ENCODE data around the gene ZFP57. TPM values are rescaled to one million over a fixed set of nuclear protein-coding genes. Genes with fewer than 3 reads are reported as not detected.
"Not testable (repeated sequence)": the region's sequence is repeated elsewhere in the genome, so short reads cannot be mapped to it uniquely, and the experiment has no call there.

ZFP57 gene
- total RNA-seq, 2 donors from 2014 or later: not detected

GRCh38 chr6:29666826-29667130, 14.2 kb downstream of the ZFP57 start:
- no peaks in the 10 kb centered on the region for H3K36me3 ChIP-seq
- no peak overlapping the region for H3K27ac ChIP-seq
- DNase-seq: no peak
- no peaks in the 10 kb centered on the region for H3K4me1 ChIP-seq
- no peaks in the 10 kb centered on the region for H3K27me3 ChIP-seq
- no peaks in the 10 kb centered on the region for H3K9me3 ChIP-seq
- H3K4me3 ChIP-seq: no peak overlapping the region
- intact Hi-C loops (cut with DNase I): no loop called here
- no peak overlapping the region for H3K9ac ChIP-seq (ENCODE audit: low read depth in 2 of 2, low read length in 2 of 2)
- no peak for TF ChIP-seq CTCF (IDR thresholded peaks at IDR 0.05)

- Histone ChIP-seq H3K4me3 (no peak overlapping the region), H3K4me1 (no peaks in the 10 kb centered on the region), H3K27ac (no peak overlapping the region), H3K27me3 (no peaks in the 10 kb centered on the region), H3K9me3 (no peaks in the 10 kb centered on the region), H3K9ac (ENCODE audit: low read depth in 2 of 2, low read length in 2 of 2) (no peak overlapping the region), H3K36me3 (no peaks in the 10 kb centered on the region)
- TF ChIP-seq CTCF (IDR thresholded peaks at IDR 0.05): no peak
- intact Hi-C loops (cut with DNase I): no loop called here
- DNase-seq: no peak
Observed at GRCh38 chr6:29665942-29666825, 14.8 kb downstream of the ZFP57 start.

GRCh38 chr6:29663300-29664042, 17.5 kb downstream of the ZFP57 start:
- no peak for TF ChIP-seq CTCF (IDR thresholded peaks at IDR 0.05)
- Histone ChIP-seq H3K27ac (no peak overlapping the region), H3K9ac (ENCODE audit: low read depth in 2 of 2, low read length in 2 of 2) (no peak overlapping the region), H3K4me3 (no peak overlapping the region), H3K36me3 (no peaks in the 10 kb centered on the region), H3K27me3 (no peaks in the 10 kb centered on the region), H3K9me3 (no peaks in the 10 kb centered on the region), H3K4me1 (no peaks in the 10 kb centered on the region)
- no peak for DNase-seq
- intact Hi-C loops (cut with DNase I): no loop called here

GRCh38 chr6:29661502-29662141, 19.3 kb downstream of the ZFP57 start:
- H3K9me3 ChIP-seq; H3K27ac ChIP-seq; H3K27me3 ChIP-seq; H3K4me3 ChIP-seq; H3K4me1 ChIP-seq; H3K9ac ChIP-seq (ENCODE audit: low read depth in 2 of 2, low read length in 2 of 2); DNase-seq; H3K36me3 ChIP-seq; intact Hi-C loops (cut with DNase I): not testable (repeated sequence)

- H3K9ac ChIP-seq (ENCODE audit: low read depth in 2 of 2, low read length in 2 of 2): no peak overlapping the region
- no peak for TF ChIP-seq CTCF (IDR thresholded peaks at IDR 0.05)
- H3K9me3 ChIP-seq: no peaks in the 10 kb centered on the region
- intact Hi-C loops (cut with DNase I): no loop called here
- H3K36me3 ChIP-seq: no peaks in the 10 kb centered on the region
- H3K4me3 ChIP-seq: no peak overlapping the region
- H3K4me1 ChIP-seq: no peaks in the 10 kb centered on the region
- no peak for DNase-seq
- no peak overlapping the region for H3K27ac ChIP-seq
- H3K27me3 ChIP-seq: no peaks in the 10 kb centered on the region
Observed at GRCh38 chr6:29661071-29661470, 19.9 kb downstream of the ZFP57 start.
